Measurements from ENCODE around the gene TMEM179B. TPM values are rescaled to one million over a fixed set of nuclear protein-coding genes. Genes with fewer than 3 reads are reported as not detected.

The TMEM179B gene
- total and polyA plus RNA-seq, 9 of the 15 experiments (the other 6 are each of a cell fraction or from before 2014, with no cell fraction given), result 27.7 to 105 (median 37.0) TPM

DNA sequence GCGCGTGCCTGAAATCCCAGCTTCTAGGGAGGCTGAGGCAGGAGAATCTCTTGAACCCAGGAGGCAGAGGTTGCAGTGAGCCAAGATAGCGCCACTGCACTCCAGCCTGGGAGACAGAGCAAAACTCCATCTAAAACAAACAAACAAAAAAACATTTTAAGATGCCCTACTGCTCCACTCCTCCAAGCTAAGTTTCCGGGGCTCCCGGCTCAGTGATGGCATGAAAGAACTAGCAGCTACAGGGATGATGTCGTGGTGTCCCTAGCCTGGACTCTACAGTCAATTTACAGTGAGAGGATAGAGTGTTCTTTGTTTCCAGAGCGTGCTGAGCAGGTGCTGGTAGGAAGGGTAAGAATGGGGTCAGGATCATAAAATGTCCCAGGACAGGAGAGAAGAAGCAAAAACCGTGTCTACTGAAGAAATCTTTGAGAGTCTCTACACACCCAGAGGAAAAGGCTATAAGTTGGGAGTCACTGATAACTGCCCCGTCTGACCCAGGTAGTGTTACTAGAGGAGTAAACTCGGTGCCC is 32.1 kb upstream of the TMEM179B start:
- Histone ChIP-seq H3K27me3 (ENCODE audit: control insufficient read depth in 2 of 2, insufficient read depth in 2 of 2, low read length in 2 of 2) (no peaks in the 10 kb centered on the region), H3K27ac (ENCODE audit: extremely low read depth, low read depth, low read length) (no peak overlapping the region), H3K9me3 (replicated peaks; ENCODE audit: control insufficient read depth, insufficient read depth, low read depth, low read length) (no peaks in the 10 kb centered on the region), H3K36me3 (ENCODE audit: control insufficient read depth, insufficient read depth, low read length) (peaks cover 17% of the 10 kb centered on the region; the same call in 1 of the 3 replicates), H3K4me3 (peak overlapping the region; percentile 63; the same call in 1 of the 2 replicates), H3K4me1 (replicated peaks in 1 of 2; ENCODE audit: control insufficient read depth in 2 of 2, insufficient read depth in 2 of 2, low read length in 2 of 2) (peaks cover 14 to 28% of the 10 kb centered on the region in 2 experiments; a peak in 4 of 5 replicates), H3K9me1 (ENCODE audit: control insufficient read depth, insufficient read depth, low read length) (no peaks in the 10 kb centered on the region), H3K9ac (ENCODE audit: insufficient read depth in 1 of 2, low read depth in 2 of 2, low read length in 2 of 2) (peak overlapping the region in 1 of 2 experiments; percentile 15; a peak in 1 of 4 replicates), H3K4me2 (ENCODE audit: insufficient read depth, low read length) (peak overlapping the region; percentile 94), H4K20me1 (replicated peaks; ENCODE audit: control insufficient read depth, insufficient read depth, low read length) (no peaks in the 10 kb centered on the region), H2AFZ (ENCODE audit: low read depth, low read length) (peak overlapping the region; percentile 71), H3K79me2 (ENCODE audit: control insufficient read depth, insufficient read depth, low read length) (peaks cover 22% of the 10 kb centered on the region)
- DNase-seq (ENCODE audit: extremely low read depth in 1 of 4, low spot score in 3 of 4), result no peak
- ChIA-PET POLR2A (interaction anchor here (1.5 to 2.7 kb wide), 7 partner anchors 9 to 100 kb away, joined by 5 to 27 read pairs (median 12); partner anchors contain the start of genes BSCL2, C11orf98, CSKMT and GNG3), CTCF (ENCODE audit: low intra/inter-chr PET ratio) (no interaction called here)
- intact Hi-C loops (cut with micrococcal nuclease), result no loop called here
- WGBS (ENCODE audit: insufficient coverage, low coverage, missing lambda C conversion rate), result 58% methylated on average over 10 of the region's 10 CpGs
- no TSS peak for BruUV-seq (replicated peaks)
- no peak for ATAC-seq
- in situ Hi-C loops (cut with MboI), result no loop called here
- no peak for FAIRE-seq
- TF ChIP-seq POLR2AphosphoS5 (IDR thresholded peaks at IDR 0.05; ENCODE audit: control insufficient read depth, insufficient read depth, low read depth, low read length) (no peak), ZNF764 (CRISPR knock-in tag; IDR thresholded peaks at IDR 0.05; ENCODE audit: low read depth) (no peak), BRF1 (IDR thresholded peaks at IDR 0.05; ENCODE audit: borderline replicate concordance, extremely low read depth, insufficient read length) (no peak), TEAD2 (tag; IDR thresholded peaks at IDR 0.05) (no peak), MAFK (IDR thresholded peaks at IDR 0.05; ENCODE audit: low read length) (no peak), HDGF (IDR thresholded peaks at IDR 0.05) (no peak), ZNF57 (CRISPR knock-in tag; IDR thresholded peaks at IDR 0.05) (no peak), MTA3 (IDR thresholded peaks at IDR 0.05; ENCODE audit: borderline replicate concordance) (no peak), SMAD2 (IDR thresholded peaks at IDR 0.05; ENCODE audit: low read depth, low read length) (no peak), RBM25 (IDR thresholded peaks at IDR 0.05; ENCODE audit: low read depth, low read length, severe bottlenecking) (no peak), CHD1 (IDR thresholded peaks at IDR 0.05; ENCODE audit: low read length) (no peak)
- TF ChIP-seq, protein P1, sequence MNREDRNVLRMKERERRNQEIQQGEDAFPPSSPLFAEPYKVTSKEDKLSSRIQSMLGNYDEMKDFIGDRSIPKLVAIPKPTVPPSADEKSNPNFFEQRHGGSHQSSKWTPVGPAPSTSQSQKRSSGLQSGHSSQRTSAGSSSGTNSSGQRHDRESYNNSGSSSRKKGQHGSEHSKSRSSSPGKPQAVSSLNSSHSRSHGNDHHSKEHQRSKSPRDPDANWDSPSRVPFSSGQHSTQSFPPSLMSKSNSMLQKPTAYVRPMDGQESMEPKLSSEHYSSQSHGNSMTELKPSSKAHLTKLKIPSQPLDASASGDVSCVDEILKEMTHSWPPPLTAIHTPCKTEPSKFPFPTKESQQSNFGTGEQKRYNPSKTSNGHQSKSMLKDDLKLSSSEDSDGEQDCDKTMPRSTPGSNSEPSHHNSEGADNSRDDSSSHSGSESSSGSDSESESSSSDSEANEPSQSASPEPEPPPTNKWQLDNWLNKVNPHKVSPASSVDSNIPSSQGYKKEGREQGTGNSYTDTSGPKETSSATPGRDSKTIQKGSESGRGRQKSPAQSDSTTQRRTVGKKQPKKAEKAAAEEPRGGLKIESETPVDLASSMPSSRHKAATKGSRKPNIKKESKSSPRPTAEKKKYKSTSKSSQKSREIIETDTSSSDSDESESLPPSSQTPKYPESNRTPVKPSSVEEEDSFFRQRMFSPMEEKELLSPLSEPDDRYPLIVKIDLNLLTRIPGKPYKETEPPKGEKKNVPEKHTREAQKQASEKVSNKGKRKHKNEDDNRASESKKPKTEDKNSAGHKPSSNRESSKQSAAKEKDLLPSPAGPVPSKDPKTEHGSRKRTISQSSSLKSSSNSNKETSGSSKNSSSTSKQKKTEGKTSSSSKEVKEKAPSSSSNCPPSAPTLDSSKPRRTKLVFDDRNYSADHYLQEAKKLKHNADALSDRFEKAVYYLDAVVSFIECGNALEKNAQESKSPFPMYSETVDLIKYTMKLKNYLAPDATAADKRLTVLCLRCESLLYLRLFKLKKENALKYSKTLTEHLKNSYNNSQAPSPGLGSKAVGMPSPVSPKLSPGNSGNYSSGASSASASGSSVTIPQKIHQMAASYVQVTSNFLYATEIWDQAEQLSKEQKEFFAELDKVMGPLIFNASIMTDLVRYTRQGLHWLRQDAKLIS (CRISPR knock-in tag; IDR thresholded peaks at IDR 0.05), result no peak
- TF ChIP-seq, protein P2, sequence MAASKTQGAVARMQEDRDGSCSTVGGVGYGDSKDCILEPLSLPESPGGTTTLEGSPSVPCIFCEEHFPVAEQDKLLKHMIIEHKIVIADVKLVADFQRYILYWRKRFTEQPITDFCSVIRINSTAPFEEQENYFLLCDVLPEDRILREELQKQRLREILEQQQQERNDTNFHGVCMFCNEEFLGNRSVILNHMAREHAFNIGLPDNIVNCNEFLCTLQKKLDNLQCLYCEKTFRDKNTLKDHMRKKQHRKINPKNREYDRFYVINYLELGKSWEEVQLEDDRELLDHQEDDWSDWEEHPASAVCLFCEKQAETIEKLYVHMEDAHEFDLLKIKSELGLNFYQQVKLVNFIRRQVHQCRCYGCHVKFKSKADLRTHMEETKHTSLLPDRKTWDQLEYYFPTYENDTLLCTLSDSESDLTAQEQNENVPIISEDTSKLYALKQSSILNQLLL (CRISPR knock-in tag; IDR thresholded peaks at IDR 0.05; ENCODE audit: borderline replicate concordance), result no peak
